Stimulated activated naive CD8-positive, alpha-beta T cell treated with anti-CD3 and anti-CD28 coated beads, Interleukin-15, amount 100 ng/mL, for 72 hours (primary cell): Measurements from ENCODE around the gene HDGF.

ENCODE experiments used
- ATAC-seq: fragments of 150-1000 bp; cut with Tn5 transposase; 2 replicates; pipeline ENCODE4 v1.10.0; 2021; ENCODE audit warnings: mild to moderate bottlenecking, moderate library complexity
- DNase-seq, 2 donors: peaks; one replicate each; pipeline ENCODE4 v3.0.0; 2021 to 2022
- H3K27ac Mint-ChIP-seq, 2 donors: one replicate each; pipeline ENCODE4 v1.8.0; 2022; ENCODE audit warnings: mild to moderate bottlenecking in 2 of 2, mixed read lengths in 2 of 2, moderate library complexity in 2 of 2
- H3K27me3 Mint-ChIP-seq: one replicate; pipeline ENCODE4 v1.8.0; 2022; ENCODE audit warnings: mixed read lengths
- H3K4me1 Mint-ChIP-seq: one replicate; pipeline ENCODE4 v1.8.0; 2022; ENCODE audit warnings: mild to moderate bottlenecking, mixed read lengths
- H3K4me3 Mint-ChIP-seq, 2 donors: one replicate each; pipeline ENCODE4 v1.8.0; 2022; ENCODE audit warnings: mild to moderate bottlenecking in 2 of 2, mixed read lengths in 2 of 2, moderate library complexity in 1 of 2
- H3K9me3 Mint-ChIP-seq, 2 donors: one replicate each; pipeline ENCODE4 v1.8.0; 2022; ENCODE audit warnings: mixed read lengths in 2 of 2

The HDGF gene

DNA sequence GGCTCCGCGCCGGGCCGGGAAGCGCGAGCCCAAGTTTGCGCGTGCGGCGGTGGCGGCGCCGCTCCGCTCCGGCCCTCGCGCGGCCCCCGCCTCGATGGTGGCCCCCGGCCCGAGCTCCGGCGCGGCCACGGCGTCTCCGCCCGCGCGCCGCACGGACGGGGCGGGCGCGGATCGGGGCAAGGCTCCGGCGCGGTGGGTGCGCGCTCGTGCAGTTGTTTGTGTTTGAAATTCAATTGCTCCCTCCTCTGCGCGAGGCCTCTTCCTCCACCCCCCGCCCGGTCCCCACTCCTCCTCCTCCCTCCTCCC is at the start of gene HDGF:
HDGF (minus strand) TSS at position 225 of the 306 bp plus-strand sequence. CDS start 246 bp downstream, outside the sequence.
- Mint-ChIP-seq H3K4me3 (peak within 1 kb of the TSS; percentile 92 to 93), H3K4me1 (peaks cover 54% of the 10 kb centered on the region)

DNA sequence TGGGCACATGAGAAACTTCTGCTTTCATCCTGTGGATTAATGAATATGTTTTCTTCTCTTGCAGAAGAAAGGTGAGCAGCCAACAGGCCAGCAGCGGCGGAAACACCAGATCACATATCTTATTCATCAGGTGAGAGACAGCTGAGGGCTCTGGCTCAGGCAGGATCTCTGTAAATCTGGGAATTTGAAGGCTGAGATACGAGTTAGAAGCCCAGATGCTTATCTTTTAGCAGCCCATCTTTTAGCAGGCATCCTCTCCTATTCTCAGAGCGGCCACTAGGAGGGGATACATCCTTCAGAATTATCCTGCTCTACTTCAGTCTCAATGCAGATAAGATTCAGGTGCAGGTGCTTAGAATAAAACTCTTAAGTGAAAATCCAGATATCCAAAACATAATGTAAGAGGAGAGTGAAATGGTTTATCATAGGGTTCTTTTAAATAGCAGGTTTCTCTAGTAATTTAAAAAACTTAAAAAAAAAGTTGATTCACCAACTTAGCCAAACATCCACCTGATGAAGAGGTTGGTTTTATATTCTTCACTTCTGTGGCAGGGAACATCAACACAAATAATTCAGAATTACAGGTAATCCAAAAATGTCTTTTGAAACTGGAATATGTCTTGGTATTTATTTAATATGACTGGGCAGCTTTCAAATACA is 45.9 kb upstream of the HDGF start:
- peak in 1 of 2 donors; percentile 50 for DNase-seq
- Mint-ChIP-seq H3K27me3 (no peaks in the 10 kb centered on the region), H3K27ac (no peak overlapping the region), H3K4me1 (peaks cover 13% of the 10 kb centered on the region), H3K4me3 (no peak overlapping the region), H3K9me3 (no peaks in the 10 kb centered on the region)
- ATAC-seq = peak; percentile 71

More for the DNA sequence above, at the start of gene HDGF:
- H3K27ac Mint-ChIP-seq = peak within 1 kb of the TSS; percentile 92 to 97
- DNase-seq = no peak
- no peak for ATAC-seq
- no peaks in the 10 kb centered on the region for H3K9me3 Mint-ChIP-seq
- no peaks in the 10 kb centered on the region for H3K27me3 Mint-ChIP-seq

DNA sequence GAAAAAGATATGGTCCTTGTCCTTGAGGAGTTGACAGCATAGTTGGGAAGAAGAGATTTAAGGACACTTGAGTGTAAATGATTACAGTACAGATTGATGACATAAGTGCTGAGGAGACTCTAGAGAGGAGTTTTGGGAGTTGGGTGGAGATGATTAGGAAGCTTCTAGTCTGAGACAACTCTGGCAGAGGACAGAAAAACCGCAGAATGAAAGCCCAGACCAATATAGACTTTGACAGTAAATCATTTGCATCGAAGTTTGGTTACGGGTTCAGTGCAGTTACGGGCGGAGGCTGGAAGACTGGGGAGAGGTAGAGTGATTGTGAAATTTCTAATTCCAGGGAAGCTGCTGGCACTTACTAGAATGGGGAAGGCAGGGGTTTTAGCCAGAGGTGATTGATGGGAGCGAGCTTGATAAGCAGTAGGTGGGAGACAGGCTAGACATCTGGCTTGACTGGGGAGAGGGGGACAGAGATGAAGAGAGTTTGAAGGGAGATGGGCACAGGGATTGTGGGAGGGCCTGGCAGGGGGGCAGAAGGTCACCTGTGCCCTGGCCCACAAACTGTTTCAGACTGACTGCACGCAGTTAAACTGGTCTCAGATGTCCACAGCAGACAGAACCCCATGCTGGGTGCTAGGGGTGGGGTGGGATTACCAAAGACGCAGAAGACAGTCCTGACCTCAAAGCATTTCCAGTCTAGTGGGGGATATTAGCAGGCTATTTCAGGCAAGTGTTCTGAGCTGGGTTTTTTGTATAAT is 45.0 kb upstream of the HDGF start:
- no peak for DNase-seq
- Mint-ChIP-seq H3K4me1 (peaks cover 5% of the 10 kb centered on the region), H3K27ac (no peak overlapping the region), H3K27me3 (no peaks in the 10 kb centered on the region), H3K9me3 (no peaks in the 10 kb centered on the region), H3K4me3 (no peak overlapping the region)
- ATAC-seq = no peak

DNA sequence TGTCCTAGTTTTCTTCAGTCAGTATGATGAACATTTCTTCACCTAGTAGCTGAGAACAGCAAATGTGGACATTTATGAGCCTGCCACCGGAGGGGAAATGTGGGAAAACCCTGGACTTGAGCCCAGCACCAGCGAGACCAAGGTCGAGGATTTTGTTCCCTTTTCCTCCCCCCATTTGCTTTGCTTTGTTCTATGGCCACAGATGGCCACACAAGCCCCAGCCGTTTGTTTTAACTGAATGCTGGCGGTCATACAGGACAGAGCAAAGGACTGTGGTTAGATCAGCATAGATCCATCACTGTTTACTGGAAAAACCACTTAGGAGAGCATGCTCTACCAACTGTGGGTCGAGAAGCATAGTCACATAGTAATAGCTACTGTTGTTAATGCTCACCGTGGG is 44.3 kb upstream of the HDGF start:
- no peak for DNase-seq
- ATAC-seq = no peak
- no peaks in the 10 kb centered on the region for H3K4me1 Mint-ChIP-seq
- H3K4me3 Mint-ChIP-seq = no peak overlapping the region
- no peaks in the 10 kb centered on the region for H3K27me3 Mint-ChIP-seq
- H3K9me3 Mint-ChIP-seq = no peaks in the 10 kb centered on the region
- no peak overlapping the region for H3K27ac Mint-ChIP-seq

DNA sequence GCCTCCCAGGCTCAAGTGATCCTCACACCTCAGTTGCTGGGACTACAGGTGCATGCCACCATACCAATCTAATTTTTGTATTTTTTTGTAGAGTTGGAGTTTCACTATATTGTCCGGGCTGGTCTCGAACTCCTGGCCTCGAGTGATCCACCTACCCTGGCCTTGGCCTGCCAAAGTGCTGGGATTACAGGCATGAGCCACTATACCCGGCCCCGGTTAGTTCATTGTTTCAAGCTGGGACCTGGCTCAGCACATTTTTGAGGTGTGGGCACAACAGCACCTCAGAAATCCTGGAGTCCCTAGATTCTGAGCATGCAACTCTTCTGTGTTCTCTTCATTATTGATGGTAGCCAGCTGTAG is 43.9 kb upstream of the HDGF start:
- H3K27me3 Mint-ChIP-seq = no peaks in the 10 kb centered on the region
- no peak for ATAC-seq
- no peak overlapping the region for H3K4me3 Mint-ChIP-seq
- peak overlapping the region in 1 of 2 donors; percentile 54 for H3K27ac Mint-ChIP-seq
- no peak for DNase-seq
- H3K9me3 Mint-ChIP-seq = no peaks in the 10 kb centered on the region
- no peaks in the 10 kb centered on the region for H3K4me1 Mint-ChIP-seq

DNA sequence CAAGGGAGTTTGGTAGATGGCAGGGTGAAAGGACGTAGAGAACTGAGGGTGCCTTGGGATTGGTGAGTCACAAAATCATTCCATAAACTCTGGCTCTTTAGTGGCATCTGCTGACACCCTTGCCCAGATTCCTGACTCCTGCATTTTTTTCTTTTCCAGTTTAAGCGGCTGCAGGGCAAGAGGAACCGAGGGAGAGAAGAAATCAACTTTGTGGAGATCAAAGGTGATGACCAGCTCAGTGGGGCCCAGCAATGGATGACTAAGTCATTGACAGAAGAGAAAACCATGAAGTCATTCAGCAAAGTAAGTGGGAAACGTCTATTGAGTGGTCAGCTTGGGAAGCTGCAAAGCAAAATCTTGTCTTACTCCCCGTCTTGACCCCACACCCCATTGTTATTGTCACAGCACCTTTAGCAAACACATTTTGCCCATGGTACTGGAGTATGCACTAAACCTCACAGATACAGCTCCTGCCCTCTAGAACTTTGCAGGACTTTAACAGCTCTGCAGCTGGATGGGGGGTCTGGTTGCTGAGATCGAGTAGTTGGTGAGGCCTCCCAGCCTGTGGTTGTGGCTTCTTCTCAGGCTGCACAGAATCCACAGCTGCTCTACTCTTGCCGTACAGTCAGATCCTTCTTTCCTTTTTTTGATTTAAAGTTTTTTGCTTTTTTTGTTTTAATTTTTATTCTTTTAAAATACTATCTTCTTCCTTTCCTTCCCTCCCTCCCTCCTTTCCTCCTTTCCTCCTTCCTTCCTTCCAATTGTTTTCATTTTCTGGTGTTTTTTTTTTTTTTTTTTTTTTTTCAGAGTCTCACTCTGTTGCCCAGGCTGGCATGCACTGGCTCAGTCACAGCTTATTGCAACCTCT is 43.3 kb upstream of the HDGF start:
- Mint-ChIP-seq H3K27ac (peak overlapping the region in 1 of 2 donors; percentile 54), H3K4me3 (no peak overlapping the region), H3K27me3 (no peaks in the 10 kb centered on the region), H3K4me1 (no peaks in the 10 kb centered on the region), H3K9me3 (no peaks in the 10 kb centered on the region)
- ATAC-seq (no peak), DNase-seq (no peak)

DNA sequence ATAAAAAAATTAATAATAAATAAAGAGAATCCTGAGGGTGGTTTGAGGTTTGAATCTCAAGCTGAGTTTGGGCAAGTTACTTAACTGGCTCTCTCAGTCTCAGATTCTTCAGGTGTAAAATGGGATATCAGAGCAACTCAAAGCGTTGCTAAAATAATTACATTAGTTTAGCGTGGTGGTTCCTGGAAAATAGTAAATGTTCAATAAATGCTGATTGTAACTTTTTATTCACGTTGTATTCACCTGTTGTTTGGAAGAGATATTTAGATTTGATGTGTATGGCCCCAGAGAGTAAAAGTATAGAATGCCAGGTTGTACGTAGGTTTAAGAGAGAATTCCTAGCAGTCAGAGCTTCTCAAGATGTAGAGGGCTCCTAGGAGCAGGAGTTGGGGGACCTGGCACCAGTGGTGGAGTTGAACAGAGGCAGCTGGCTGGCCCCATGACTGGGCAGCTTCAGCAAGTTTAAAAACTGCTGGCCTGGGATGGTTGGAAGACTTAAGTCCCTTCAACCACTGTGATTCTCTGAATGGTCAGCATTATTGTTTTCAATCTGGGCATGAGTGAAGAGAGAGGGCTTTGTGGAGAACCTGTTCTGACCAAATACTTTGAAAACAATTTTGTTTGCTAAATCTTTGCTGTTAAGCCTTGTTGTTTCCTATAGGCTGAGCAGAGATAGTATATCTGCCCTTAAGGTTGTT is 38.3 kb upstream of the HDGF start:
- Mint-ChIP-seq H3K27me3 (no peaks in the 10 kb centered on the region), H3K4me1 (peaks cover 11% of the 10 kb centered on the region), H3K9me3 (no peaks in the 10 kb centered on the region), H3K4me3 (no peak overlapping the region), H3K27ac (no peak overlapping the region)
- DNase-seq (no peak), ATAC-seq (no peak)

DNA sequence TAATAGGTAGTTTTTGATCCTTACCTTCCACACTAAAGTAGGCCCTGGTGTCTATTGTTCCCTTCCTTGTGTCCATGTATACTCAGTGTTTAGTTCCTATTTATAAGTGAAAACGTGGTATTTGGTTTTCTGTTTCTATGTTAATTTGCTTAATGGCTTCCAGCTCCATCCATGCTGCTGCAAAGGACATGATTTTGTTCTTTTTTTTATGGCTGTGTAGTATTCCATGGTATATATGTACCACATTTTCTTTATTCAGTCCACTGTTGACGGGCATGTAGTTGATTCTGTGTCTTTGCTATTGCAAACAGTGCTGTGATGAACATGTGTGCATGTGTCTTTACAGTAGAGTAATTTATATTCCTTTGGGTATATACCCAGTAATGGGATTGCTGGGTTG is 36.7 kb upstream of the HDGF start:
- H3K9me3 Mint-ChIP-seq = no peaks in the 10 kb centered on the region
- ATAC-seq (no peak), DNase-seq (no peak)
- H3K4me1 Mint-ChIP-seq = peaks cover 11% of the 10 kb centered on the region
- no peaks in the 10 kb centered on the region for H3K27me3 Mint-ChIP-seq
- H3K27ac Mint-ChIP-seq = no peak overlapping the region
- no peak overlapping the region for H3K4me3 Mint-ChIP-seq

DNA sequence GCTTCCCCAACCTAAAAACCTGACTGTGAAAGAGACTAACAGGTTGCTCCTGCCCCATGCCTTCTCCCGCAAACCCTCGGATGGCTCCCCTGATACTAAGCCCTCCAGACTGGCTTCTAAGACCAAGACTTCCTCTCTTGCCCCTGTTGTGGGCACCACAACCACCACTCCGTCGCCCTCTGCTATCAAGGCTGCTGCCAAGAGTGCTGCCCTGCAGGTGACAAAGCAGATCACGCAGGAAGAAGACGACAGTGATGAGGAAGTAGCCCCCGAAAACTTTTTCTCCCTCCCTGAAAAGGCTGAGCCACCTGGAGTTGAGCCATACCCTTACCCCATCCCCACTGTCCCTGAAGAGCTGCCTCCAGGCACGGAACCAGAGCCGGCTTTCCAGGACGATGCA is 35.2 kb upstream of the HDGF start:
- Mint-ChIP-seq H3K4me1 (peaks cover 14% of the 10 kb centered on the region), H3K27me3 (no peaks in the 10 kb centered on the region)
- ATAC-seq = no peak

DNA sequence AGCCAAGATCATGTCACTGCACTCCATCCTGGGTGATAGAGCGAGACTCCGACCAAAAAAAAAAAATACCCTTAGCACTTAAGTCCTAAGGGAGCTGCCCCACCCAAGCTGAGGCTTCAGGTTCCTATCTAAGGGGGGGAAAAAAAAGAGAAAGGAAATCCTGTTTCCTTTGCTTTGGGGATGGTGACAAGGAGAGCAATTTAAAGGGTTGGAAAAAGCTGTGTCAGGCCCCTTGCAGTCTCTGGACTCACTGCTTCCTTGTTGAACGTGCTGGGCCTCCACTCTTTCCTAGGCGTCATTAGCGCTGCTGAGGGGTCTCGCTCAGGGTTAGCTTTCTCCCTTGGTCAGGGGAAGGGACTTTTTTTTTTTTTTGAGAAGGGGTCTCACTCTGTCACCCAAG is 34.0 kb upstream of the HDGF start:
- Mint-ChIP-seq H3K4me1 (peaks cover 24% of the 10 kb centered on the region), H3K9me3 (no peaks in the 10 kb centered on the region), H3K27me3 (no peaks in the 10 kb centered on the region), H3K27ac (no peak overlapping the region), H3K4me3 (no peak overlapping the region)
- DNase-seq (no peak), ATAC-seq (no peak)

More for the DNA sequence above, 35.2 kb upstream of the HDGF start:
- Mint-ChIP-seq H3K27ac (peak overlapping the region in 1 of 2 donors; percentile 79), H3K4me3 (no peak overlapping the region), H3K9me3 (no peaks in the 10 kb centered on the region)
- no peak for DNase-seq

DNA sequence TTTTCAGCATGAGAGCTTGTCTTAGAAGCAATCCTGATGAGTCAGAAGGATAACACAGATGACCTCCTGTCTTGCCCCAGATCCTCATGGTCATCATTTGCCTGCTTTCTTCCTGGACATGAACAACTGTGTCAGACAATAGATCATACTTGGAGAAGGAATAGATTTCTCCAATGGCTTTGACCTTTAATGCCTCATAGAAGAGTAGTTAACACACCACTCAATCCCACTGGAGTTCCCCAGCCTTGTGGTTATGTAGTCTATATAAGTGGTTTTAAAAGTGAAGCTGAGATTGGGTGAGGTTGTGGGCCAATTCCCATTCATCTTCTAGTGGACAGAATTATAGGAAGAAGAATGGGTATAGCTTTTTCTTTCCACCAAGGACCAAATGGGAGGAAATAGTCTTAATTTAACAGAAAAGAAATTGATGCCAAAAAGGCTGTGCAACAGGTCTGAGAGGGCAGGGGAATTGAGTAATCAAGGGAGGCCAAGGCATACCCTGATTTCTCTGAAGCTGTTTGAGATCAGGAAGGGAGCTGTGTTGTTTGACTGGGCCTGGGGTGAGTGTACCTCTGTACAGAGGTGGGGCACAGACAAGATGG is 30.2 kb upstream of the HDGF start:
- DNase-seq = no peak
- no peak overlapping the region for H3K4me3 Mint-ChIP-seq
- no peaks in the 10 kb centered on the region for H3K9me3 Mint-ChIP-seq
- ATAC-seq = no peak
- H3K27me3 Mint-ChIP-seq = no peaks in the 10 kb centered on the region
- H3K4me1 Mint-ChIP-seq = peaks cover 39% of the 10 kb centered on the region
- H3K27ac Mint-ChIP-seq = peak overlapping the region in 1 of 2 donors; percentile 2

DNA sequence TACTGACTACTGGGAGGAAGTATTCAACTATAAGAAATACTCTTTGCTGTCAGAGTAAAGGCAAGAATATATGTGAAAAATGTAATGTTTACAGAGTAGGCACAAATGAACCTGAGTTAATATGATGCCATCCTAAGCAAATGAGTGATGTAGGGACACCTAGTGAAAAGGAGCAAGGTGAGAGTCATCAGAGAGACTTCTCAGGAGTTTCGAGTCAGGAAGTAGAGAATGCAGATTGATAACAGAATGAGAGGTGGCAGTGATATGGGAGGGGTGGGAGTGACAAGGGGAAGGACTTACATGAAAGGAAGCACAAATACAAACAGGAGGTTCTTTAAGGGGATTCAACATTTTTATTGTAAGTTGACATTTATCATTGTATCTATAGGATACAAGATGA is 26.1 kb upstream of the HDGF start:
- H3K4me1 Mint-ChIP-seq = peaks cover 57% of the 10 kb centered on the region
- DNase-seq (no peak), ATAC-seq (no peak)
- no peaks in the 10 kb centered on the region for H3K27me3 Mint-ChIP-seq
- no peaks in the 10 kb centered on the region for H3K9me3 Mint-ChIP-seq
- no peak overlapping the region for H3K27ac Mint-ChIP-seq
- H3K4me3 Mint-ChIP-seq = no peak overlapping the region

DNA sequence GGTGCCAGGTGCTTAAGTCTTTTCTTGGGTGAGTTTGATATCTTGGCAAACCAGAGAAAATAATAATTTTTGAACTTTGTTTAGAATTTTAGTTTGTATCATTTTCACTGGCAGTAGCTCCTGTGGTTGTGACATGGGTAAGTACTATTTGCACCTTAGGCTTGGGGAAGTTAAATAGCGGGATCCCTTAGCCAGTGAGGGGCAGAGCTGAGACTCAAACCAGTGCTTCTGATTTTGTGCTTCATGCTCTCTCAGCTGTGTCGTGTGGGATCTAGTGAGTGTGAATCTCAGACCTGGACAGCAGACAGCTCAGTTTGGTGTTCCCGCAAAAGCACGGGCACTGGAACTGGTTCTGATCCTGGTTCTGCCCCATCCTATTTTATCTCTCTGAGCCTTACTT is 25.5 kb upstream of the HDGF start:
- Mint-ChIP-seq H3K27me3 (no peaks in the 10 kb centered on the region), H3K27ac (peak overlapping the region in 1 of 2 donors; percentile 64), H3K4me1 (peaks cover 62% of the 10 kb centered on the region), H3K9me3 (no peaks in the 10 kb centered on the region), H3K4me3 (no peak overlapping the region)
- DNase-seq = no peak
- no peak for ATAC-seq

DNA sequence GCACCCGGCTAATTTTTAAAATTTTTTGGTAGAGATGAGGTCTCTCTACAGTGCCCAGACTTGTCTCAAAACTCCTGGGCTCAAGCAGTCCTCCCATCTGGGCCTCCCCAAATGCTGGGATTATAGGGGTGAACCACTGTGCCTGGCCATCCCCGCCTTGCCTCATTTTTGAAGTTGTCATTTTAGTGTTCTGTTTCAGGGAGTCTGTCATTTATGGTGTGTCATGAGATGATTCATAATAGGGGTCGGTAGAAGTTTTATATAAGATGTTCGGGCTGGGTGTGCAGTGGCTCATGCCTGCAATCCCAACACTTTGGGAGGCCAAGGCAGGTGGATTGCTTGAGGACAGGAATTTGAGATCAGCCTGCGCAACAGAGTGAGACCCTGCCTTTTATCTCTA is 24.3 kb upstream of the HDGF start:
- peak overlapping the region in 1 of 2 donors; percentile 44 for H3K27ac Mint-ChIP-seq
- no peak for ATAC-seq
- H3K27me3 Mint-ChIP-seq = no peaks in the 10 kb centered on the region
- DNase-seq = no peak
- no peaks in the 10 kb centered on the region for H3K9me3 Mint-ChIP-seq
- peaks cover 59% of the 10 kb centered on the region for H3K4me1 Mint-ChIP-seq
- H3K4me3 Mint-ChIP-seq = no peak overlapping the region

DNA sequence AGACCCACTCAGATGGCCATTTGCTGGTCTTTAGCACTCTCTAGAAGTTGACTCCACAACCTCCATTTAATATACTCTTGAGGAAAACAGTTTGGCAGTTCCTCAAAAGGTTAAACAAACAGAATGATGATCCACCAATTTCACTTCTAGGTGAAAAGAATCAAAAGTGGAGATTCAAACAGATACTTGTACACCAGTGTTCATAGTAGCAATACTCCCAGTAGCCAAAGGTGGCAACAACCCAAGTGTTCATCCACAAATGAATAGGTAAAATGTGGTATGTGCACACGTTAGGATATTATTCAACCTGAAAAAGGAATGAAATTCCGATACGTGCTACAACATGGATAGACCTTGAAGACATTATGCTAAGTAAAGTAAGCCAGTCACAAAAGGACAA is 22.1 kb upstream of the HDGF start:
- no peaks in the 10 kb centered on the region for H3K27me3 Mint-ChIP-seq
- no peak for DNase-seq
- H3K27ac Mint-ChIP-seq = no peak overlapping the region
- H3K4me1 Mint-ChIP-seq = peaks cover 80% of the 10 kb centered on the region
- H3K4me3 Mint-ChIP-seq = peak overlapping the region in 1 of 2 donors; percentile 9
- ATAC-seq = peak; percentile 52
- no peaks in the 10 kb centered on the region for H3K9me3 Mint-ChIP-seq
